PFSK-1 (cell line): ENCODE results near the gene EIF4EBP2.

Source experiments
- FOXP2 ChIP-seq: optimal IDR thresholded peaks from 2 replicates; pipeline ENCODE3; 2011; ENCODE audit warnings: borderline replicate concordance, control low read depth, inconsistent platforms; ENCODE audit not compliant: insufficient read depth; ENCODE audit errors: extremely low read length, extremely low read depth
- POLR2AphosphoS5 ChIP-seq: IDR thresholded peaks from 2 replicates; pipeline ENCODE4 v1.6.1; 2012; ENCODE audit warnings: low read depth, mild to moderate bottlenecking, control low read depth, low read length, moderate library complexity
- REST ChIP-seq, 2 experiments: IDR thresholded peaks; 2 replicates each; pipeline versions ENCODE4 v1.6.1 to v1.8.0; 2011 to 2012; ENCODE audit warnings: low read depth in 2 of 2, low read length in 2 of 2, control low read depth in 1 of 2, inconsistent platforms in 1 of 2, mild to moderate bottlenecking in 1 of 2, moderate library complexity in 1 of 2; ENCODE audit not compliant: insufficient read depth in 1 of 2
- SIN3A ChIP-seq: IDR thresholded peaks from 2 replicates; pipeline ENCODE4 v1.6.1; 2012; ENCODE audit warnings: mild to moderate bottlenecking, low read length, moderate library complexity, borderline replicate concordance; ENCODE audit not compliant: insufficient read depth
- TAF1 ChIP-seq: IDR thresholded peaks from 2 replicates; pipeline ENCODE4 v1.6.1; 2012; ENCODE audit warnings: low read length, control low read depth, borderline replicate concordance; ENCODE audit not compliant: insufficient read depth

GRCh38 chr10:70458329-70459060 is 54.5 kb downstream of the EIF4EBP2 start:
- no peak for TF ChIP-seq POLR2AphosphoS5
- no peak for TF ChIP-seq REST (IDR thresholded peaks at IDR 0.05; ENCODE audit: insufficient read depth in 1 of 2, low read depth in 2 of 2, low read length in 2 of 2)
- TF ChIP-seq FOXP2: no peak
- no peak for TF ChIP-seq TAF1
- no peak for TF ChIP-seq SIN3A
